HG03460 (cell line): ENCODE results near the gene PRR22.

Experiments
- ATAC-seq: cut with Tn5 transposase; IDR thresholded peaks from one replicate; pipeline ENCODE4 v1.9.1; 2021; ENCODE audit not compliant: unreplicated experiment

PRR22 gene

GRCh38 chr19:5784581-5785147 is at the start of gene PRR22:
PRR22 (minus strand) TSS chr19:5784746; CDS start chr19:5784660, 86 bp downstream.
- ATAC-seq: no peak

- no peak for ATAC-seq
Observed at GRCh38 chr19:5832527-5833216, 48.1 kb upstream of the PRR22 start.

DNA sequence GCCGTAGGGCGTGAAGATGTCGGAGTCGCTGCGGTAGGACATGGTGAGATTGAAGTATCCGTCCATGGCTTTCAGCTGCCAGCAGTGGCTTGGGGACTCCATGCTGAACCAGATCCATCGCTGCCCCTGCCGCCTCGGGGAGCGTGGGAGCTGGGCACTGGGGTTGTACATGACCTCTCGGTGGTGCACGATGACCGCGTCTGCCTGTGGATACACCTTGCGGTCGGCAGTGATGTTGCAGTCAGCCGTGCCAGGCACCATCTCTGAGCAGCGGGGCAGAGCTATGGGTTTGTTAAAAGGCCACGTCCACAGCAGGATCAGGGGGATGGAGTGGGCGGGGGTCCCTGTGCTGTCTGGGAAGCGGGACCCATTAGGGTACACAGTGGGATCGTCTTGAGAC is 47.5 kb upstream of the PRR22 start:
- ATAC-seq: no peak

- ATAC-seq: no peak
Observed at GRCh38 chr19:5831159-5831558, 46.6 kb upstream of the PRR22 start.

DNA sequence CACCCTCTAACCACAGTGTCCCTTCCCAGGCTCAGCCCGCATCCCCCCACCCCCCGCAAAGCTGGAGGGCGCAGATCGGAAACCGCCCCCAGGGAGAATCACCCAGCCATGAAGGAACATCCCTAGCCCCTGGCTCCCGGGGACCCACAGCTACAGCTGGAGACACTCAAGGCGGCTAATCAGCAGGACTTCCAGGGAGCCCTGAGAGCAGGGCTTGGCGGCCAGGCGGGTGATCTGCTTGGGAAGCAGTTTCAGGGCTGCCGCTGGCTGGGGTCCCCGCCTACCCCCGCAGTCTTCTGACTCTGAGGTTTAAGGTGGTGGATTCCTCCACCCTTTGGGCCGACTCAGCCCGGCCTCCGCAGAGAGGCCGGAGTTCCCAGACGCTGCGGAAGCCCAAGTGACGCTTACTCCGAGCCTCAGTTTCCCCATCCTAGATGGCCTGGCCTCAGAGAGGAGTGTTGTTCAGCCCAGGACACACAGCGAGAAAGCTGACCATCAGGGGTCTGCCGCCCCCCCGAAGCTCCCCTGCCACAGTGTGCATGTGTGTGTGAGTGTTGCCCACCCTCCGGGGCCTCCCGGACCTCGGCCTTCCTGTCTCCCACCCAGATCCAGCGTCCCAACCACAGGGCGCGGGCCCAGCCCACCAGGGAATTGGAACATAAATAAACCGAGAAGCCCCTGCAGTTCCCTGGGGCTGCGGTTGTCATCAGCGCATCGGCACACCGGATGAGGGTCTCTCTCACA is 45.2 kb upstream of the PRR22 start:
- no peak for ATAC-seq

DNA sequence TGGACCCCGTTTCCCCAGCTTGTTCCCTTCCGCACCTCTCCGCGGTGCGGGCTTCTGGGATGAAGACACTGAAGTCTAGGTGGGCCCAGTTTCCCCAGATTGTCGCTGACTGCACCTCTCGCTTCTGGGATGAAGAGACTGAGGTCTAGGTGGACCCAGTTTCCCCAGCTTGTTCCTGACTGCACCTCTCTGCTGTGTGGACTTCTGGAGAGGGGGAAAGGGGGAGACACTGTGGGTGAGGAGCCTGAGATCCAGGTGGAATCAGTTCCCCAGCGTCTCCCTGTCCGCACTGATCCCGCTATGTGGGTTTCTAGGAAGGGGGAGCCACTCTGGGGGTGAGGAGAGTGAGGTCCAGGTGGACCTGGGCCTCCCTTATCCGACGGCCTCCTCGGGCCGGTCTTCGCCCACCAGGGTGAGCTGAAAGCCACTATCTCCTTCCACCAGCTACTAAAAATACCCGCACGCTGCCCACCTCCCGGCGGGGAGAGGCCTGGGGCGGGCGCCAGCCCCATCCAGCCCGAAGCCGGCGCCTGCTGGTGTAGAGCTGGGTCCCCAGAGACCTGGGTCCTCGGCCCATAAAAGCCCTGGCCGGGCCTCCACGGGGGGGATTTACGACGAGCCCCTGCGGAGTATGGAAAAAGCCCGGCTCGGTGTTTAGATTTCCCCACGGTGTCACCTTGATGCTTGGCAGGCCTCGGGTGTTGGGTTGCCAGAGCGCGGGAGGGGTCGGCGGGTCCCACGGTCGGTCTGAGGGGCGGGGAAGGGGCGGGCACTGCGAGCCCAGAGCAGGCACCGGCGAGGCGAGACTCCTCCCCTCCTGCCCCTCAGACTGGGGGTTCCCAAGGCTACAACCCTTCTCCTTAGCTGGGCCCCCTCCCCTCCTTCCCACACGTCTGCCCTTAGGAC is 44.4 kb upstream of the PRR22 start:
- ATAC-seq: no peak

GRCh38 chr19:5827891-5828660 is 43.5 kb upstream of the PRR22 start:
- peak; percentile 58 for ATAC-seq

- no peak for ATAC-seq
Observed at GRCh38 chr19:5827342-5827890, 42.9 kb upstream of the PRR22 start.

DNA sequence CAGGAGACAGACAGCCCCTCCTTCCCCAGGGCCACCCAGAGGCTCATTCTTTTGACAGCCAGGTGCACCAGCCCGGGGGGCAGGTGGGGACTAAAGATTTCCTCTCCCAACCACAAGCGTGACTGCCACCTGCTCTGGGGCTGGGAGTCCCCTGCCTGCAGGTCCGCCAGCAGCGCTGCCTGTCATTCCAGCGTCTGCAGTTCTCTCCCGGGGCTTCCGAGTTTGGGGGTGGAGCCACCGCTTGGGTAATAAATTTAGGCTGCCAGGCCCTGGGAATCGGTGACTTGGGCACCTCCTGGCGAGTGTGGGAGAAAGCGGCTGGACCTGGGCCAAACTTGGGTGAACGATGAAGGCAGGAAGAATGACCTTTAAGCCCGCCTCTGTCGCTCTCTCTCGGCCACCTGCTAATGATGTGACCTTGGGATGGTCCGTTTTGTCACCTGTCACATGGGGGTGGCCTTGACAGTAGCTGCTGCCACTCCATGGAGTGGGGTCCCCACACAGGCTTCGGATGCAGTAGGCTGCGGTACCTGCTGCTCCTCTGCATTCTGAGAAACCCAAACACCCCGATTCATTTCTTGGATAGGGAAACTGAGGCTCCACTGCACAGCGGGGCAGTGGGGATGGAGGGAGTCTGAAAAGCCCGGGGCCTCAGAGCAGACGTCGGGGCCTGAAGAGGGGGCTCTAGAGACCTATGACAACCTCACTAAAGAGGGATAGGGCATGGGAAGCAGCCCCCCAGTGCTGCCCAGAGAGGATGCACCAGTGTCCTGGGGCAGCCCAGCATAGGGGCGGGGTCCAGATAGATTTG is 42.2 kb upstream of the PRR22 start:
- no peak for ATAC-seq

DNA sequence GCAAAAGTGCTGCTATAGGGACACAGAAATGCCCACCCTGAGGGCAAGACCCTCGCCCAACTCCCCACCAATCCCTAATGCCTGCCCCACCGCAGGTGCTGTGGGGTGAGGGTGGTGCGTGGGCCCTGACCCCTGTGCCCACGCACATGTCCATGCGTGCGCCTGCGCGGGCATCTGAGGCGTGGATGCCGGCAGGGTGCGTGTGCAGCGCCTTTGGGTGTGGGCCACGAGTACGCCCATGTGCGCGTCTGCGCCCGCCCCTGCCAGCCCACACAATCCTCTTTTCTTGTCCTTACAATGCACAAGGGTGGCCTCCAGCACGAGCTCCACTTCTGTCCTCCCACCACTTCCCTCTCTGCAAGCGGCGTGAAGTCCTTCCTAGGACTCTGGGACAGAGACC is 40.6 kb upstream of the PRR22 start:
- no peak for ATAC-seq

DNA sequence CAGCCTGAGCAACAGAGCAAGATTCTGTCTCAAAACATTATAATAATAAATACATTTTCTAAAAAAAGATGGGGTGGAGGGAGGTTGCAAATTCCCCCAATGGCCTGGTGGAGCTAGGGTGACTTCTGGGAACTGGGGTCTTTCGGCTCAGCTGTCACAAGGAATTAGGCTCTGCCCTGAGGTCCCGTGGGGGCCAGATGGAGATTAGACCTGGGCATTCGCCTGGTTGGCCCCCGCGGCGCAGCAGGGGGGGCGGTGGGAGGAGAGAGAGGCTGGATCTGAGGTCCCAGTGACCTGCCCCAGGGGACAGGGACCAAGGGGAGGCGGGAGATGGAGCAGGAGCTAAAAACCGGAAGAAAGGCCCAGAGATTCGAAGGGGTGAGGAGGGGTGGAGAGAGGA is 40.2 kb upstream of the PRR22 start:
- ATAC-seq: no peak

DNA sequence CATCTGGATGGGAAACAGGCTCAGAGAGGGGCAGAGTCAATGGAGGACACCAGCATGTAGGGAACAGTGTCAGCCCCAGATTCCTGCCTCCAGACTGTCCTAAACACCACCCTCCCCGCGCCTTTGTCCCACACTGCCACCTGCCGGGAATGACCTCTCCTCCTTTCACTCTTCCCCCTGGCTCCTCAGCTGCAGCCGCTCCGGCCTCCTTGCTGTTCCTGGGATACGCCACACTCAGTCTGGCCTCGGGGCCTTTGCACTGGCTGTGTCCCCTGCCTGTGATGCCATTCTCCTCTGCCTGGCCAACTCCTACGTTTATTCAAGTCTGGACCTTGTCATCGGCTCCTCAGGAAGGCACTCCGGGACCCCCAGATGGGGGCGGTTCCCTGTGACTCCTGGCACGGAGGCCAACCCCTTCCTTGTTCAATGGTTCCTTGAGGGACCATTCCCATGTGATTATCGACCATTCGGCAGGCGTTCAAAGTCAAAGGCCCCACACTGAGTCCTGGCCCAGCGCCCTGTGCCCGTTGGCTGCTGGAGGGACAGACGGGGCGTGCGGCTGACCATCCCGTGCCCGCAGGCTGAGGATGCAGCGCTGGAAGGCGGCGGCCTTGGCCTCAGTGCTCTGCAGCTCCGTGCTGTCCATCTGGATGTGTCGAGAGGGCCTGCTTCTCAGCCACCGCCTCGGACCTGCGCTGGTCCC is 39.2 kb upstream of the PRR22 start:
- ATAC-seq: no peak

DNA sequence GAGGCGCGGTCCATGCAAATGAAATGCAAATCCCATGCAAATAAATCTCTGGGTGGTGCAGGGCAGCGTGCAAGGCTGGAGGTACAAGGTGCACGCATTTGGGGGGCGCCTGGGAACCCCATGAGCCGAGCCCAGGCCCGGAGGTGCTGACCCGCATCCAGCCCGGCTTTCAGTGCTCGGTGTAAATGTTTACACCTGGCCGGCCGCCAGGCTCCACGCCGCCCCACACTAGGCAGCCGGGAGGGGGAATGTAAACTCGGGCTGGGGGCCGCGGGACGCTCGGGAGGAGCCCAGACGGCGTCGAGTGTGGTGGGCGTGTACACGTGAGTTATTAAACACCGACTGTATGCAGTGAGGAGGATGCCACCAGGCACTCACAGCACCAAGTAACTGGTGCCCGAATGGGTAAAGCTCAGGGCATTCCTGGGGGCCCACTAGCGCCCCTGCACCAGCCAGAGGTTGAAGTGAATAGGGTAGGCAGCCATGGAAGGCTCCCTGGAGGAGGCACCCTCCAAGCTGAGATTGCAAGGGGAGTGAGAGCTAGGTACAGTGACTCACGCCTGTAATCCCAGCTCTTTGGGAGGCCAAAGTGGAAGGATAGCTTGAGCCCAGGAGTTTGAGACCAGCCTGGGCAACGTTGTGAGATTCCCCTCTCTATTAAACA is 37.8 kb upstream of the PRR22 start:
- no peak for ATAC-seq

- ATAC-seq: no peak
Observed at GRCh38 chr19:5821521-5822180, 37.1 kb upstream of the PRR22 start.

DNA sequence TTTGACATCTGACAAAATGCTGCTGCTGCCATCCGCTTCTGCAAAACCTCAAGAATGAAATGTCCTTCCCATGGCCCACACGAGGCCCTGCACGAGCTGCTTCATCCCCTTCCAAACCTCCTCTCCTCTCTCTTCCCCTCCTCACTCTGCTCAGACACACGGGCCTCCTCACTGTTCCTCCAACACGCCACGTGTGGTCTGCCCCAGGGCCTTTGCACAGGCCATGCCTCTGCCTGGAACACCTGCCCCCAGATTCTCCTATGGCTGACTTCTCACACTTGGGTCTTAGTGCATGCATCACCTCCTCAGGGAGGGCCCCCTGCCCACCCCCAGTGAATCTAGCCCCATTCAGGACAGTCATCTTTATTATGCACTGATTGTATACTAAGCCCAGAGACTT is 36.2 kb upstream of the PRR22 start:
- no peak for ATAC-seq

- ATAC-seq: no peak
Observed at GRCh38 chr19:5818594-5818993, 34.0 kb upstream of the PRR22 start.

DNA sequence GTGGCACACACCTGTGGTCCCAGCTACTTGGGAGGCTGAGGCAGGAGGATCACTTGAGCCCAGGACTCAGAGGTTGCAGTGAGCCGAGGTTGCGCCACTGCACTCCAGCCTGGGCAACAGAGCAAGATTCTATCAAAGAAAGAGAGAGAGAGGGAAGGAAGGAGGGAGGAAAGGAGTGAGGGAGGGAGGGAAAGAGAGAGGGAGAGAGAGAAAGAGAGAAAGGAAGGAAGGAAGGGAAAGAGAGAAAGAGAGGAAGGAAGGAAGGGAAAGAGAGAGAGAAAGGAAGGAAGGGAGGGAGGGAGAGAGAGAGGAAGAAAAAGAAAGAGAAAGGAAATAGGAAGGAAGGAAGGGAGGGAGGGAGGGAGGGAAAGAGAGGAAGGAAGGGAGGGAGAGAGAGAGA is 32.7 kb upstream of the PRR22 start:
- no peak for ATAC-seq

- ATAC-seq: no peak
Observed at GRCh38 chr19:5814852-5815246, 30.3 kb upstream of the PRR22 start.
